Measurements from ENCODE around the gene LRRFIP1. TPM values are rescaled to one million over a fixed set of nuclear protein-coding genes. Genes with fewer than 3 reads are reported as not detected.

Gene LRRFIP1
- total RNA-seq, 4 donors from 2014 or later = 51.5 to 95.4 (median 65.6) TPM

GRCh38 chr2:237613679-237614078 lies 13.7 kb upstream of the LRRFIP1 start:
- Histone ChIP-seq H3K36me3 (no peaks in the 10 kb centered on the region), H3K4me1 (peaks cover 0 to 29% (median 18%) of the 10 kb centered on the region in 4 donors), H3K4me3 (no peak overlapping the region), H3K27ac (no peak overlapping the region), H3K9me3 (no peaks in the 10 kb centered on the region), H3K27me3 (no peaks in the 10 kb centered on the region)
- TF ChIP-seq EP300 (IDR thresholded peaks at IDR 0.05) (no peak), CTCF (IDR thresholded peaks at IDR 0.05) (no peak), POLR2A (IDR thresholded peaks at IDR 0.05) (no peak)
- no peak for DNase-seq (ENCODE audit: low spot score in 2 of 2)

GRCh38 chr2:237614151-237614720 lies 13.2 kb upstream of the LRRFIP1 start:
- no peak for DNase-seq (ENCODE audit: low spot score in 2 of 2)
- WGBS, 2 donors = 80 to 85% methylated on average over 9 of the region's 9 CpGs
- H3K27me3 ChIP-seq = no peaks in the 10 kb centered on the region
- peaks cover 0 to 29% (median 18%) of the 10 kb centered on the region in 4 donors for H3K4me1 ChIP-seq
- TF ChIP-seq EP300 (IDR thresholded peaks at IDR 0.05) (no peak), CTCF (IDR thresholded peaks at IDR 0.05) (no peak), POLR2A (IDR thresholded peaks at IDR 0.05) (no peak)
- H3K36me3 ChIP-seq = no peaks in the 10 kb centered on the region
- H3K27ac ChIP-seq = no peak overlapping the region
- no peaks in the 10 kb centered on the region for H3K9me3 ChIP-seq
- H3K4me3 ChIP-seq = no peak overlapping the region

- Histone ChIP-seq H3K4me1 (peaks cover 0 to 29% (median 18%) of the 10 kb centered on the region in 4 donors), H3K9me3 (no peaks in the 10 kb centered on the region), H3K36me3 (no peaks in the 10 kb centered on the region), H3K27ac (peak overlapping the region in 3 of 4 donors; percentile 32 to 86 (median 58)), H3K4me3 (no peak overlapping the region), H3K27me3 (no peaks in the 10 kb centered on the region)
- no peak for DNase-seq (ENCODE audit: low spot score in 2 of 2)
- TF ChIP-seq POLR2A (IDR thresholded peaks at IDR 0.05) = no peak
- WGBS, 2 donors = 66 to 68% methylated on average over 4 of the region's 4 CpGs
Observed at GRCh38 chr2:237615631-237616249, 11.6 kb upstream of the LRRFIP1 start.

- H3K9me3 ChIP-seq = no peaks in the 10 kb centered on the region
- H3K4me3 ChIP-seq = no peak overlapping the region
Observed at GRCh38 chr2:237616373-237616733, 11.0 kb upstream of the LRRFIP1 start.

GRCh38 chr2:237616734-237617586 lies 10.4 kb upstream of the LRRFIP1 start:
- 43 to 46% methylated on average over 15 of the region's 15 CpGs for WGBS, 2 donors
- peaks cover 0 to 29% (median 18%) of the 10 kb centered on the region in 4 donors for H3K4me1 ChIP-seq
- H3K36me3 ChIP-seq = no peaks in the 10 kb centered on the region
- H3K27me3 ChIP-seq = no peaks in the 10 kb centered on the region
- H3K9me3 ChIP-seq = no peaks in the 10 kb centered on the region
- peak overlapping the region in 3 of 4 donors; percentile 32 to 86 (median 58) for H3K27ac ChIP-seq
- no peak for DNase-seq (ENCODE audit: low spot score in 2 of 2)
- no peak overlapping the region for H3K4me3 ChIP-seq
- TF ChIP-seq POLR2A (IDR thresholded peaks at IDR 0.05) (no peak), EP300 (IDR thresholded peaks at IDR 0.05) (peak in 1 of 2 donors; percentile 41), CTCF (IDR thresholded peaks at IDR 0.05) (no peak)

More at GRCh38 chr2:237616373-237616733, 11.0 kb upstream of the LRRFIP1 start:
- Histone ChIP-seq H3K4me1 (peaks cover 0 to 29% (median 18%) of the 10 kb centered on the region in 4 donors), H3K27ac (peak overlapping the region in 3 of 4 donors; percentile 32 to 86 (median 58)), H3K36me3 (no peaks in the 10 kb centered on the region), H3K27me3 (no peaks in the 10 kb centered on the region)
- 45 to 52% methylated on average over 3 of the region's 3 CpGs for WGBS, 2 donors
- TF ChIP-seq CTCF (IDR thresholded peaks at IDR 0.05) = no peak
- no peak for TF ChIP-seq POLR2A (IDR thresholded peaks at IDR 0.05)
- TF ChIP-seq EP300 (IDR thresholded peaks at IDR 0.05) = no peak
- DNase-seq (ENCODE audit: low spot score in 2 of 2) = no peak
